ENCODE measurements around the gene FARSA.
"Not testable (repeated sequence)": the region's sequence is repeated elsewhere in the genome, so short reads cannot be mapped to it uniquely, and the experiment has no call there.

FARSA gene

GRCh38 chr19:12933287-12934072 is at the start of gene FARSA:
Gene FARSA, minus strand, starts transcription at chr19:12933711. Its CDS starts 15 bp downstream, at chr19:12933696.
- DNase-seq (ENCODE audit: low read depth): peak; percentile 84

- DNase-seq (ENCODE audit: low read depth): no peak
Observed at GRCh38 chr19:12983091-12983490, 49.6 kb upstream of the FARSA start.

- DNase-seq (ENCODE audit: low read depth): no peak
Observed at GRCh38 chr19:12982648-12983047, 49.1 kb upstream of the FARSA start.

- DNase-seq (ENCODE audit: low read depth): no peak
Observed at GRCh38 chr19:12979974-12980373, 46.5 kb upstream of the FARSA start.

- not testable (repeated sequence) for DNase-seq (ENCODE audit: low read depth)
Observed at GRCh38 chr19:12976109-12976508, 42.6 kb upstream of the FARSA start.

- DNase-seq (ENCODE audit: low read depth): no peak
Observed at GRCh38 chr19:12975221-12975741, 41.8 kb upstream of the FARSA start.

- DNase-seq (ENCODE audit: low read depth): no peak
Observed at GRCh38 chr19:12974301-12975220, 41.0 kb upstream of the FARSA start.

DNA sequence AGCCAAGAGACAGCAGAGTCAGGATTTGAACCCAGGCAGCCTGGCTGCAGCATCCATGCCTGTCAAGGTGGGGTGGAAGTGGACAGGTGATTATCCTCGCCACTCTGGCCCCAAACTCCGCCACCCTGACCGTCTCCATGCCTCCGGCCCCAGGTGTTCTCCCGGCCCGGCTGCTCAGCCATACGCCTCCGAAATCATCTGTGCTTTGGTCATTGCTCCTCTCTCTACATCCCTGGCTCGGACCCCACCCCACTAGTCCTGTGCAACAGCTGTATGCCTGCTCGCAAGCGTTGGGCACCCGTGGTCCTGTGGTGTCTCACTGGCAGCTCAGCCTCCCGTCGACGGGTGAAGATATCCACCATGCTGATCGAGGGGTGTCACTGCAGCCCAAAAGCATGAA is 39.7 kb upstream of the FARSA start:
- no peak for DNase-seq (ENCODE audit: low read depth)

DNA sequence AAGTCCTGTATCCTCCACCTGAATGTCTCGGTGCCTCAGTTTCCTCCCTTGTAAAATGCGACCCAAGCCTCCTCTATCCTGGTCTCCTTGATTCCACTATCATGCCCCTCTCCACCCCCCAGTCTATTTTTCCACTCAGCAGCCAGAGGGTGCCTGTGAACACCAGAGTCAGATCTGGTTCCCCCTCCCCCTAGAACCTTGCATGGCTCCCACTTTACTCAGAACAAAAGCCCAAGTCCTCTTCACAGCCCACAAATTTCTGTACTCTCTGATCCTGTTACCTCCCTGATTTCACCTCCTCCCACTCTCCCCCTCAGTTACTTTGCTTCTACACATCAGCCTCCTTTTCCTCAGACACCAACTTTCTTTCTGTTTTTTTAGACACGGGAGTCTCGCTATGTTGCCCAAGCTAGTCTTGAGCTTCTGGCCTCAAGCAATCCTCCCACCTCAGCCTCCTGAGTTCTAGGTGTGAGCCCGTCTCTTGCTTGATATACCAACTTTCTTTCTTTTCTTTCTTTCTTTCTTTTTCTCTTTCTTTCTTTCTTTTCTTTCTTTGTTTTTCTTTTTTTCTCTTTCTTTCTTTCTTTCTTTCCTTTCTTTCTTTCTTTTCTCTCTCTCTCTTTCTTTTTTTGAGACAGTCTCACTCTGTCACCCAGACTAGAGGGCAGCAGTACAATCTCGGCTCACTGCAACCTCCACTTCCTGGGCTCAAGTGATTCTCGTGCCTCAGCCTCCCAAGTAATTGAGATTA is 36.7 kb upstream of the FARSA start:
- DNase-seq (ENCODE audit: low read depth): no peak

DNA sequence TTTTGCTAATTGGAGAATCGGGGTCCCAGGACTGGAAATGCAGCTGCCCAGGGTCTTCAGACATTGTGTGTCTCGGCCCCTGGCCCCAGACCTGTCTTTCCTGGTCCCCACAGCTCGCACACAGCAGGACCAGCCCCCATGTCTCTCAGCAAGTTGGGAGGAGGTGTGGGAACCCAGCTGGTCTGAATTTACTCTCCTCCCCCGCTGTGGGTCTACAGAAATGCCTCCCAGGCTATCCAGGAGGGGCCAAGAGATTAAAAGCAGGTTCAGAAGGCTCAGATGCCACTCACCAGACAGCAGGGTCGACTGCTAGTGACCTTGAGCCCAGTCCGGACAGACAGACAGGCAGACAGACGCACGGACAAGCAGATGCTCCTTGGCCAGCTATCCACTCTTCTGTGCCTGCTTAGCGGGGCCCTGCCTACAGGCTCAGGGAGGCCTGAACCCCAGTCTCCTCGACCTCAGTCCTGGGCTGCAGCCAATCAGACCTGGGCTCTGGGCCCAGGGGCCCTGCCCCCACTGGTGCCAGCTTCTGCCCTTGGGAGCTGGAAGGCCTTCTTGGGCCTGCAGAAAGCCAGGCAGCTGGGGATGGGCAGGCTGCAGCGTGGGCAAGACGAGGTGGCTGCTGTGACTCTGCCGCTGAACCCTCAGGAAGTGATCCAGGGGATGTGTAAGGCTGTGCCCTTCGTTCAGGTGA is 35.9 kb upstream of the FARSA start, which contains the start of gene DAND5:
Gene DAND5, plus strand, starts transcription at position 285 of the 697 bp plus-strand sequence. Its CDS starts 85 bp downstream, at position 370.
- no peak for DNase-seq (ENCODE audit: low read depth)

GRCh38 chr19:12967907-12968306 is 34.4 kb upstream of the FARSA start:
- DNase-seq (ENCODE audit: low read depth): no peak

DNA sequence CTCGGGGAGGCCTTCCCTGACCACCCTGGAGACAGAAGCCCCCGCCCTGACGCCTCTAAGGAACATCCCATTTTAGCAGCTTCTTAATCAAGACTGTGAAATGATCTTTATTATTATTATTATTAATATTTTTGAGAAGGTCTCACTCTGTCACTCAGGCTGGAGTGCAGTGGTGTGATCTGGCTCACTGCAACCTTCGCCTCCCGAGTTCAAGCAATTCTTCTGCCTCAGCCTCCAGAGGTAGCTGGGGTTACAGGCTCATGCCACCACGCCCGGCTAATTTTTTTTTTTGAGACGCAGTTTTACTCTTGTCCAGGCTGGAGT is 32.3 kb upstream of the FARSA start:
- no peak for DNase-seq (ENCODE audit: low read depth)

DNA sequence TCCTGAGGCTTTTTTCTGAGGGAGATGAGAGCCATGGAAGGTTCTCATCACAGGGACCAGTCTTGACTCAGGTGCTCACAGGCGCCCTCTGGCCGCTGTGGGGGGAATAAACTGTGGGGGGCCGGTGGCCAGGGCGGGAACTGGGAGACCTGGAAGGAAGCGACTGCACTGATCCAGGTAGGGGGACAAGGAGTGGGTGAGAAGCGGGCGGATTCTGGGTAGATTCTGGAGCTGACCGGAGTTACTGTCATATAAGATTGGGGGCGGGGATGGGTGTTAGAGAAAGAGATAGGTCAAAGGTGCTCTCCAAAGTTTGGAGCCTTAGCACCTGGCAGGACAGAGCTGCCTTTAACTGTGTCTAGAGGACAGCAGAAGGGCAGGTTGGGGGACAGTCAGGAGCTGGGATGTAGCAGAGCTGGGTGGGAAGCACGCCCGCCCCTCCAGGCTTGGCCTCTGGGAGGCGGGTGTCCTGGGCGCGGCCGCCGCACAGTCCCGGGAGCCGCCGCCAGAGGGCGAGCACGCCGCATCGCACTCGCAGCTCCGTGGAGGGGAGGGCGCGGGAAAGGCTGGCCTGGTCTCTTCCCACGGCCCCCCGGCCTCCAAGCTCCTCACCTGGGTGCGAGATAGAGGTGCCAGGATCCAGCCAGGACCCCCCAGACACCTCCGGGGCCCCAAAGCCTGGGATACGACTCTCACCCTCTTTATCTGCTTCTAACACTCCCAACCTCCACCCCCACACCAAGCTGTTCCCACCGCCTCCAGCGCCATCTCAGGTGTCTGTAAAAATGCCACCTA is 31.7 kb upstream of the FARSA start:
- DNase-seq (ENCODE audit: low read depth): peak; percentile 62

DNA sequence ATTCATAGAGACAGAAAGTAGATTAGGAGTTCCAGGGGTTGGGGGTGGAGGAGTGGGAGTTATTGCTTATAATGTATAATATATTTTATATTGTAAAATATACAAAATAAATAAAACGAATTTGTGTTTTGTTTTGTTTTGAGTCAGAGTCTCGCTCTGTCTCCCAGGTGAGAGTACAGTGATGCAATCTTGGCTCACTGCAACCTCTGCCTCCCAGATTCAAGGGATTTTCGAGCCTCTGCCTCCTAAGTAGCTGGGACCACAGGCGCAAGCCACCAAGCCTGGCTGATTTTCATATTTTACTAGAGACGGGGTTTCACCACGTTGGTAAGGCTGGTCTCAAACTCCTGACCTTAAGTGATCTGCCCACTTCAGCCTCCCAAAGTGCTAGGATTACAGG is 26.0 kb upstream of the FARSA start:
- DNase-seq (ENCODE audit: low read depth): no peak

DNA sequence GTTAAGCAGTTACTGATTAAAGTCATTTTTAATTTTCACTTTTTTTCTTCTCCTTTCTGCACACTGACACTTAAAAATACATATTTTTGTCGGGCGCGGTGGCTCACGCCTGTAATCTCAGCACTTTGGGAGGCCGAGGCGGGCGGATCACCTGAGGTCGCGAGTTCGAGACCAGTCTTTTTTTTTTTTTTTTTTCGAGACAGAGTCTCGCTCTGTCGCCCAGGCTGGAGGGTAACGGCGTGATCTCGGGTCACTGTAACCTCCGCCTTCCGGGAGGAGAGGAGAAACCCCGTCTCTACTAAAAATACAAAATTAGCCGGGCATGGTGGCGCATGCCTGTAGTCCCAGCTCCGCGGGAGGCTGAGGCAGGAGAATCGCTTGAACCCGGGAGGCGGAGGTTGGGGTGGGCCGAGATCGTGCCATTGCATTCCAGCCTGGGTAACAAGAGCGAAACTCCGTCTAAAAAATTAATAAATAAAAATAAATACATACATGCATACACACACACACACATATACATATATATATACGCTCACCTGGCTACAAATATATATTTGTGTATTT is 24.0 kb upstream of the FARSA start:
- not testable (repeated sequence) for DNase-seq (ENCODE audit: low read depth)

- no peak for DNase-seq (ENCODE audit: low read depth)
Observed at GRCh38 chr19:12956446-12957388, 23.2 kb upstream of the FARSA start, which contains the start of gene GADD45GIP1. Gene GADD45GIP1, minus strand, starts transcription at chr19:12957223. Its CDS starts 11 bp downstream, at chr19:12957212.

DNA sequence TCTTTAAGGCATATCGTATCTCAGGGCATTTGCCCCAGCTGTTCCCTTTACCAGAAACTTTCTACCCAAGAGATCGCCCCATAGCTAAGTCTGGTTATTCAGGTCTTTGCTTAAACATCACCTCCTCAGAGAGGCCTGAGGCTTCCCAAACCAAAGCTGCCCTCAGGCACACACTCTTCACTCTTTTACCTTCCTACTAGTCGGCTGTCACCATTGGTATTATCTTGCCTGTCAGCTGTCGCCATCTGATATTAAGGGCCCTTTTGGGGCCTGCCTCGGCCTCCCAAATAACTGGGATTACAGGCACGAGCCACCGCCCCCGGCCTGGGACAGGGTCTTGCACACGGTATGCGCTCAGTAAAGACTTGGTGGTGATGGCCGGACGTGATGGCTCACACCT is 22.5 kb upstream of the FARSA start:
- no peak for DNase-seq (ENCODE audit: low read depth)

DNA sequence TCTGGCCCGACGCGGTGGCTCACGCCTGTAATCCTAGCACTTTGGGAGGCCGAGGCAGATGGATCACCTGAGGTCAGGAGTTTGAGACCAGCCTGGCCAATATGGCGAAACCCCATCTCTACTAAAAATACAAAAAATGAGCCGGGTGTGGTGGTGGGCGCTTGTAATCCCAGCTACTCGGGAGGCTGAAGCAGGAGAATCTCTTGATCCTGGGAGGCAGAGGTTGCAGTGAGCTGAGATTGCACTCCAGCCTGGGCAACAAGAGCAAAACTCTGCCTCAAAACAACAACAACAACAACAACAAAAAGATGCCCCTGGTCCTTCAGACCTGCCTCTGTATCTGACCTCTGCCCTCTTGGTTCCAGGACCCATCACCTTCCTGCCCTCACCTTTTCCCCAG is 22.1 kb upstream of the FARSA start:
- DNase-seq (ENCODE audit: low read depth): not testable (repeated sequence)

GRCh38 chr19:12954612-12954962 is 21.1 kb upstream of the FARSA start:
- no peak for DNase-seq (ENCODE audit: low read depth)

Data from stromal cell of bone marrow (primary cell).